HG03442 (cell line): ENCODE data around the gene EPB41L4A.

Experiments
- ATAC-seq: cut with Tn5 transposase; IDR thresholded peaks from one replicate; pipeline ENCODE4 v1.9.1; 2021; ENCODE audit warnings: mild to moderate bottlenecking, moderate library complexity; ENCODE audit not compliant: unreplicated experiment

EPB41L4A gene

GRCh38 chr5:112122353-112122752 is 296.7 kb downstream of the EPB41L4A start:
- no peak for ATAC-seq

- ATAC-seq = no peak
Measured at GRCh38 chr5:112121258-112121657, 297.8 kb downstream of the EPB41L4A start.

GRCh38 chr5:112119969-112120368 is 299.1 kb downstream of the EPB41L4A start:
- ATAC-seq = no peak

- ATAC-seq = peak; percentile 32
Measured at GRCh38 chr5:112119508-112119907, 299.6 kb downstream of the EPB41L4A start.

DNA sequence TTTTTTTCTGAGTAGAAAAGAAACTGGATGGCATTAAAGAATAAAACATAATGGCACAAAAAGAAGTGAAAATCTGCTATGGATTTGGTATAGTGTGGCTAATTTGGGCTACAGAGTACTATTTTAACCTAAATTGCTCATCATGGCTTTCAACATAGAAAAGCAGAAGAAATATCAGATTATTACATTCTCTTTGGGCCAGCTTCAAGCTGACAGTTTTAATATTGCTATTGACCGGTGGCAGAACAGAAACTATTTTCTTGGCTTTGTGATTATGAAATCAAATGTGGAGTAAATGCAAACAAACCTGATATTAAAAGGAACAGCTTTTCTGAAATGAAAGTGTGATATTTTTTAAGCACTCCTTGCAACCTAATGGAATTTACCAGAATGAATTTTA is 301.5 kb downstream of the EPB41L4A start:
- ATAC-seq = no peak

DNA sequence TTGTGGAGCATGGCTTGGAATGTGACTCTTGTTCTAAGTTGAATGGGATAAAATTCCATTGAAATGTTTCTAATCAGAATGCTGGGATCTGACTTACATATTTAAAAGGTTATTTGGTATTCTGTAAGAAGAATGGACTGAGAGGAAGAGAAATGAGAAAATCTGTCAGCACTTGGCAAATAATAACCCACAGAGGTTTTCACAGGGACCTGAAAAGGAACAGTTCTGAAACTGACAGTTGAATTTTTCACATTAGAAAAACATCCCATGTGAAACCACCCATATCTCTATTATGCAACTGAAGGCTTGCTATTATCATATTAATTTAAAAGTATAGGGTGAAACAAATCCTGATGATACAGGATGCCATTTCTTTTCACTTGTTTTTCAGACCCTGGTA is 302.7 kb downstream of the EPB41L4A start:
- ATAC-seq = peak; percentile 59

DNA sequence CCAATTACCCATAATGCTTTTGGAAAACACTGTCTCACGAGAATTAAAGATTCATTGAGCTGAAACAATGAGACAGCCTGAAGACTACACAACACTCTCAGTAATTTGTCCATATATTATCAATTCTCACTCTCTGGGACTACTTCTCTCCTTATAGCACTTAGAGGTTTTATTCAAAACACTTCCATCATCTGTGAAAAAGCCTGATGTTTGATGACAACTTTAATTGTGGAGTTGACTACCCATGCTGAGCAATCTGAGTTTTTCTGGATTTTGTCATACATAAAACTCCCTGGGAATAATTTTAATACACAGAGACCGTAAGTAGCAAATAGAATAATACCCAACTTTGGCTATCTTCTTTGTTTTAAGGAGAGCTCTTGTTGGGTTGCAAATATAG is 305.5 kb downstream of the EPB41L4A start:
- ATAC-seq = no peak
